HG03354 (cell line): ENCODE data around the gene CFAP99.

Source experiments
- ATAC-seq: cut with Tn5 transposase; IDR thresholded peaks from one replicate; pipeline ENCODE4 v1.9.1; 2021; ENCODE audit warnings: mild to moderate bottlenecking; ENCODE audit not compliant: unreplicated experiment, poor library complexity, severe bottlenecking

The CFAP99 gene

GRCh38 chr4:2442175-2442993 lies 23.6 kb downstream of the CFAP99 start:
- ATAC-seq: no peak

- no peak for ATAC-seq
Observed at GRCh38 chr4:2443061-2443730, 24.4 kb downstream of the CFAP99 start.

- no peak for ATAC-seq
Observed at GRCh38 chr4:2443956-2444740, 25.4 kb downstream of the CFAP99 start.

- no peak for ATAC-seq
Observed at GRCh38 chr4:2445130-2445529, 26.4 kb downstream of the CFAP99 start.

GRCh38 chr4:2445571-2445970 lies 26.8 kb downstream of the CFAP99 start:
- no peak for ATAC-seq

- no peak for ATAC-seq
Observed at GRCh38 chr4:2446656-2447564, 28.2 kb downstream of the CFAP99 start.

GRCh38 chr4:2448589-2448988 lies 29.8 kb downstream of the CFAP99 start:
- ATAC-seq: no peak

GRCh38 chr4:2449051-2449450 lies 30.3 kb downstream of the CFAP99 start:
- no peak for ATAC-seq

- no peak for ATAC-seq
Observed at GRCh38 chr4:2449511-2450392, 31.0 kb downstream of the CFAP99 start.

GRCh38 chr4:2450394-2451035 lies 31.8 kb downstream of the CFAP99 start:
- no peak for ATAC-seq

GRCh38 chr4:2451036-2451520 lies 32.3 kb downstream of the CFAP99 start:
- ATAC-seq: no peak

GRCh38 chr4:2451821-2452785 lies 33.3 kb downstream of the CFAP99 start:
- ATAC-seq: no peak

- no peak for ATAC-seq
Observed at GRCh38 chr4:2457481-2458295, 38.9 kb downstream of the CFAP99 start.

GRCh38 chr4:2458546-2459491 lies 40.1 kb downstream of the CFAP99 start:
- ATAC-seq: no peak
